Measurements from ENCODE around the gene PARD3. TPM values are rescaled to one million over a fixed set of nuclear protein-coding genes. Genes with fewer than 3 reads are reported as not detected.

The PARD3 gene
- polyA plus RNA-seq, 3 donors = 0.51 TPM; not detected in 2

DNA sequence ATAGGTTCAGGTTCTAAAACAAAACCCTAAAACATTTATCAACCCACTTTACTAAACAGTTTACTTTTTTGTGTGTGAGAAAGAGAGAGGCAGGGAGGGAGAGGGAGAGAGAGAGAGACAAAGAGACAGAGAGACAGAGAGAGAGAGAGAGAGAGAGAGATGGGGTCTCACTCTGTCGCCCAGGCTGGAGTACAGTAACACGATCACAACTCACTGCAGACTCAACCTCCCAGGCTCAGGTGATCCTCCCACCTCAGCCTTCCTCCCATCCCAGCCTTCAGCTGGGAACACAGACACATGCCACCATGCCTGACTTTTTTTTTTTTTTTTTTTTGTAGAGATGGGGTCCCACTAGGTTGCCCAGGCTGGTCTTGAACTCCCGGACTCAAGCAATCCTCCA lies 52.9 kb downstream of the PARD3 start:
- peaks cover 0 to 5% (median 2%) of the 10 kb centered on the region in 7 donors for H3K9me3 Mint-ChIP-seq
- H3K4me1 Mint-ChIP-seq = no peaks in the 10 kb centered on the region

DNA sequence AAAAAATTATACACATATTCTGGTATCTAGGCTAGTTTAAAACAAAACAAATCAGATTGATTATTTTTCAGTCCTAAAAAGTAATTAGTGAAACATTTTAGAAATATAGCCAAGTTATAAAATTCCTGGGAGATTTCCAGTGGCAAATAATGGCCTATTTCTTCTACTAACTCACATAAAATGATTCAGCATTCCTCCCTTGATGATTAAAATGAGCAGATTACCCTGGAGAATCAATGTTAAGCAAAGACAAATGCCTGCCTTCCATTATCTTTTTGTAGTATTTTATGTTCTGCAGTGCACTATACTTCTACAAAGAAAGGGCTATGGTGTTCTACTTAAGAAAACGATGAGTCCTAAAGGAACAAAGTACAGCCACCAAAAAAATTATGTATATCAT lies 53.6 kb downstream of the PARD3 start:
- Mint-ChIP-seq H3K9me3 (peaks cover 0 to 5% (median 2%) of the 10 kb centered on the region in 7 donors), H3K27me3 (ENCODE audit: low read depth in 3 of 3) (peaks cover 6 to 13% (median 9%) of the 10 kb centered on the region in 3 donors), H3K27ac (no peak overlapping the region), H3K36me3 (no peaks in the 10 kb centered on the region), H3K4me1 (no peaks in the 10 kb centered on the region), H3K4me3 (no peak overlapping the region)
- TF ChIP-seq, protein P1, sequence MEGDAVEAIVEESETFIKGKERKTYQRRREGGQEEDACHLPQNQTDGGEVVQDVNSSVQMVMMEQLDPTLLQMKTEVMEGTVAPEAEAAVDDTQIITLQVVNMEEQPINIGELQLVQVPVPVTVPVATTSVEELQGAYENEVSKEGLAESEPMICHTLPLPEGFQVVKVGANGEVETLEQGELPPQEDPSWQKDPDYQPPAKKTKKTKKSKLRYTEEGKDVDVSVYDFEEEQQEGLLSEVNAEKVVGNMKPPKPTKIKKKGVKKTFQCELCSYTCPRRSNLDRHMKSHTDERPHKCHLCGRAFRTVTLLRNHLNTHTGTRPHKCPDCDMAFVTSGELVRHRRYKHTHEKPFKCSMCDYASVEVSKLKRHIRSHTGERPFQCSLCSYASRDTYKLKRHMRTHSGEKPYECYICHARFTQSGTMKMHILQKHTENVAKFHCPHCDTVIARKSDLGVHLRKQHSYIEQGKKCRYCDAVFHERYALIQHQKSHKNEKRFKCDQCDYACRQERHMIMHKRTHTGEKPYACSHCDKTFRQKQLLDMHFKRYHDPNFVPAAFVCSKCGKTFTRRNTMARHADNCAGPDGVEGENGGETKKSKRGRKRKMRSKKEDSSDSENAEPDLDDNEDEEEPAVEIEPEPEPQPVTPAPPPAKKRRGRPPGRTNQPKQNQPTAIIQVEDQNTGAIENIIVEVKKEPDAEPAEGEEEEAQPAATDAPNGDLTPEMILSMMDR (IDR thresholded peaks at IDR 0.05) = no peak
- H3K4me2 ChIP-seq (replicated peaks; ENCODE audit: extremely low read depth, low read length, poor library complexity, severe bottlenecking) = no peak overlapping the region
- no peaks in the 10 kb centered on the region for H4K20me1 ChIP-seq (ENCODE audit: insufficient read depth, low read length)
- no peak overlapping the region for H3K27ac ChIP-seq (ENCODE audit: low read depth in 1 of 2, low read length in 2 of 2)
- no peaks in the 10 kb centered on the region for H3K9me3 ChIP-seq (replicated peaks in 1 of 2; ENCODE audit: control insufficient read depth in 1 of 2, insufficient read depth in 1 of 2, low read length in 2 of 2)
- H3K4me1 ChIP-seq (ENCODE audit: control insufficient read depth in 1 of 2, insufficient read depth in 2 of 2, low read length in 2 of 2) = no peaks in the 10 kb centered on the region
- H3K4me3 ChIP-seq (replicated peaks in 1 of 3; ENCODE audit: low read depth in 2 of 3, low read length in 3 of 3) = no peak overlapping the region
- H3K9ac ChIP-seq (ENCODE audit: insufficient read depth, low read length, poor library complexity, severe bottlenecking) = no peak overlapping the region
- no peak overlapping the region for H2AFZ ChIP-seq (ENCODE audit: insufficient read depth, low read depth, low read length, poor library complexity, severe bottlenecking)
- no peaks in the 10 kb centered on the region for H3K36me3 ChIP-seq (replicated peaks in 1 of 2; ENCODE audit: control insufficient read depth in 1 of 2, insufficient read depth in 2 of 2, low read length in 2 of 2)
- no peaks in the 10 kb centered on the region for H3K79me2 ChIP-seq (ENCODE audit: insufficient read depth, low read length)
- no peaks in the 10 kb centered on the region for H3K27me3 ChIP-seq (ENCODE audit: control insufficient read depth in 2 of 2, insufficient read depth in 2 of 2, low read length in 2 of 2)
- intact Hi-C loops (cut with micrococcal nuclease) = no loop called here
- no peak for DNase-seq
- no CpG with 5 or more reads among the region's 1 CpG for WGBS (ENCODE audit: insufficient coverage)

More for the DNA sequence above, 52.9 kb downstream of the PARD3 start:
- Mint-ChIP-seq H3K27me3 (ENCODE audit: low read depth in 3 of 3) (peaks cover 6 to 13% (median 9%) of the 10 kb centered on the region in 3 donors), H3K27ac (peak overlapping the region in 1 of 7 donors; percentile 27), H3K4me3 (no peak overlapping the region), H3K36me3 (no peaks in the 10 kb centered on the region)
- Histone ChIP-seq H3K4me1 (ENCODE audit: control insufficient read depth in 1 of 2, insufficient read depth in 2 of 2, low read length in 2 of 2) (no peaks in the 10 kb centered on the region), H3K27me3 (ENCODE audit: control insufficient read depth in 2 of 2, insufficient read depth in 2 of 2, low read length in 2 of 2) (no peaks in the 10 kb centered on the region), H3K9me3 (replicated peaks in 1 of 2; ENCODE audit: control insufficient read depth in 1 of 2, insufficient read depth in 1 of 2, low read length in 2 of 2) (no peaks in the 10 kb centered on the region), H3K27ac (ENCODE audit: low read depth in 1 of 2, low read length in 2 of 2) (no peak overlapping the region), H3K4me3 (replicated peaks in 1 of 3; ENCODE audit: low read depth in 2 of 3, low read length in 3 of 3) (no peak overlapping the region), H3K9ac (ENCODE audit: insufficient read depth, low read length, poor library complexity, severe bottlenecking) (no peak overlapping the region), H3K79me2 (ENCODE audit: insufficient read depth, low read length) (no peaks in the 10 kb centered on the region), H4K20me1 (ENCODE audit: insufficient read depth, low read length) (no peaks in the 10 kb centered on the region), H2AFZ (ENCODE audit: insufficient read depth, low read depth, low read length, poor library complexity, severe bottlenecking) (no peak overlapping the region), H3K36me3 (replicated peaks in 1 of 2; ENCODE audit: control insufficient read depth in 1 of 2, insufficient read depth in 2 of 2, low read length in 2 of 2) (no peaks in the 10 kb centered on the region), H3K4me2 (replicated peaks; ENCODE audit: extremely low read depth, low read length, poor library complexity, severe bottlenecking) (no peak overlapping the region)
- WGBS (ENCODE audit: insufficient coverage) = no CpG with 5 or more reads among the region's 3 CpGs
- intact Hi-C loops (cut with micrococcal nuclease) = no loop called here
- TF ChIP-seq, protein P1 (IDR thresholded peaks at IDR 0.05) = no peak
- DNase-seq = no peak

All from CD14-positive monocyte (primary cell).